RPMI7951 (cell line): Measurements from ENCODE around the gene OR13C4. TPM values are rescaled to one million over a fixed set of nuclear protein-coding genes. Genes with fewer than 3 reads are reported as not detected.

Source experiments
- total RNA-seq: library from RNA; depleted of rRNA; stranded (reverse); fragments of >200 nt; shearing (Covaris generic); gene quantifications from 2 replicates; pipeline ENCODE4 v1.2.3, GENCODE V29; 2014; rRNA removed

The OR13C4 gene
- total RNA-seq, 1 experiment from 2014 or later = not detected

Other genes with a start within 250 kb of the OR13C4 start
- not detected in 2 replicates for gene OR13F1, start 22.9 kb downstream of the OR13C4 start, total RNA-seq
- gene OR13C3, start 9.6 kb upstream of the OR13C4 start, total RNA-seq = not detected in 2 replicates
- gene OR13C8, start 42.0 kb upstream of the OR13C4 start, total RNA-seq = not detected in 2 replicates
- not detected in 2 replicates for gene OR13C5, start 72.2 kb upstream of the OR13C4 start, total RNA-seq
- not detected in 2 replicates for gene OR13C2, start 78.4 kb upstream of the OR13C4 start, total RNA-seq
- not detected in 2 replicates for gene OR13C9, start 91.0 kb upstream of the OR13C4 start, total RNA-seq
- not detected in 2 replicates for gene OR13D1, start 167.3 kb upstream of the OR13C4 start, total RNA-seq
- 76.8 and 93.5 TPM in 2 replicates for gene NIPSNAP3A, start 220.5 kb upstream of the OR13C4 start, total RNA-seq
- 2.1 and 2.6 TPM in 2 replicates for gene NIPSNAP3B, start 236.9 kb upstream of the OR13C4 start, total RNA-seq